K562 (cell line): ENCODE measurements around the gene C12orf75. TPM values are rescaled to one million over a fixed set of nuclear protein-coding genes. Genes with fewer than 3 reads are reported as not detected.

Experiments used
- ATAC-seq: fragments of 200-7000 bp; cut with Tn5 transposase; 3 replicates; pipeline ENCODE4 v1.9.1; 2020; ENCODE audit warnings: moderate library complexity
- BruUV-seq: library from RNA; stranded (reverse); fragments of 400-500 nt; replicated peaks from 2 replicates; lab custom pipeline; 2021; lab: Mats Ljungman, UMichigan
- CTCF ChIA-PET: fragments of 300-600 bp; formaldehyde crosslinking; extraction: SDS; loops from one replicate; lab custom pipeline; 2021; ENCODE audit warnings: low intra/inter-chr PET ratio; lab: Yijun Ruan, JAX
- POLR2A ChIA-PET: fragments of 300-600, 350-650 bp; sonication (Branson Sonifier 250); formaldehyde crosslinking; extraction: SDS; loops from one replicate; lab custom pipeline; 2021; ENCODE audit warnings: antibody characterized with exemption, inconsistent platforms; lab: Yijun Ruan, JAX
- DNase-seq, 4 experiments: peaks; one replicate each; pipeline versions ENCODE4 v3.0.0 to v3.0.0-alpha.2; 2011 to 2018; ENCODE audit warnings: low spot score in 3 of 4, mixed read lengths in 3 of 4; ENCODE audit errors: extremely low read depth in 1 of 4
- FAIRE-seq: peaks from 2 replicates; lab custom pipeline; 2011; peaks lifted over from hg19 to GRCh38; lab: Jason Lieb, UNC
- H2AFZ ChIP-seq: 2 replicates; pipeline ENCODE4 v1.6.0; 2011; ENCODE audit warnings: low read depth, low read length, control low read depth, inconsistent platforms
- H3K27ac ChIP-seq: fragments of 200-600 bp; 3 replicates; pipeline ENCODE4 v1.8.0; 2011; ENCODE audit warnings: low read depth, mild to moderate bottlenecking, control low read depth, inconsistent platforms, low read length, moderate library complexity, mixed read lengths; ENCODE audit errors: extremely low read depth
- H3K27me3 ChIP-seq, 2 experiments: fragments of 300-600 bp in 1 of 2; 2 replicates in 1 of 2; 3 replicates in 1 of 2; pipeline versions ENCODE4 v1.6.0 to v1.8.0; 2011; ENCODE audit warnings: inconsistent platforms in 2 of 2, low read length in 2 of 2, mild to moderate bottlenecking in 1 of 2, mixed read lengths in 1 of 2, moderate library complexity in 1 of 2; ENCODE audit not compliant: control insufficient read depth in 2 of 2, insufficient read depth in 2 of 2
- H3K36me3 ChIP-seq: fragments of 300-600 bp; 3 replicates; pipeline ENCODE4 v1.8.0; 2011; ENCODE audit warnings: mild to moderate bottlenecking, low read length, inconsistent platforms; ENCODE audit not compliant: control insufficient read depth, insufficient read depth
- H3K4me1 ChIP-seq, 2 experiments: fragments of 200-600 bp in 1 of 2; replicated peaks in 1 of 2; 2 replicates in 1 of 2; 3 replicates in 1 of 2; pipeline versions ENCODE4 v1.5.1 to v1.8.0; 2011; ENCODE audit warnings: inconsistent platforms in 2 of 2, low read length in 2 of 2, mild to moderate bottlenecking in 1 of 2, mixed read lengths in 1 of 2, moderate library complexity in 1 of 2; ENCODE audit not compliant: control insufficient read depth in 2 of 2, insufficient read depth in 2 of 2
- H3K4me2 ChIP-seq: 2 replicates; pipeline ENCODE4 v1.6.1; 2011; ENCODE audit warnings: low read length, control low read depth, inconsistent platforms, mixed read lengths; ENCODE audit not compliant: insufficient read depth
- H3K4me3 ChIP-seq: fragments of 200-600 bp; sonication (generic), shearing (Covaris generic); 2 replicates; pipeline ENCODE4 v1.5.1; 2016; ENCODE audit warnings: control low read depth, inconsistent platforms
- H3K79me2 ChIP-seq: fragments of 200-600 bp; 3 replicates; pipeline ENCODE4 v1.8.0; 2011; ENCODE audit warnings: low read length, inconsistent platforms; ENCODE audit not compliant: control insufficient read depth, insufficient read depth
- H3K9ac ChIP-seq, 2 experiments: 2 replicates each; pipeline versions ENCODE4 v1.6.0 to v1.6.1; 2011; ENCODE audit warnings: low read depth in 2 of 2, low read length in 2 of 2, control low read depth in 1 of 2, inconsistent platforms in 1 of 2, mild to moderate bottlenecking in 1 of 2, mixed read lengths in 1 of 2; ENCODE audit not compliant: insufficient read depth in 1 of 2
- H3K9me1 ChIP-seq: one replicate; pipeline ENCODE4 v1.6.0; 2011; ENCODE audit warnings: inconsistent platforms, mild to moderate bottlenecking, low read length, moderate library complexity; ENCODE audit not compliant: control insufficient read depth, insufficient read depth
- H3K9me3 ChIP-seq: replicated peaks from 2 replicates; pipeline ENCODE4 v1.5.1; 2011; ENCODE audit warnings: low read depth, low read length, inconsistent platforms; ENCODE audit not compliant: control insufficient read depth, insufficient read depth
- H4K20me1 ChIP-seq: replicated peaks from 2 replicates; pipeline ENCODE4 v1.6.1; 2011; ENCODE audit warnings: low read length, inconsistent platforms, mixed read lengths; ENCODE audit not compliant: control insufficient read depth, insufficient read depth
- HMG20B ChIP-seq: fragments of 250-450 bp; sonication (Bioruptor Pico); IDR thresholded peaks from 2 replicates; pipeline ENCODE4 v1.5.0; 2021; ENCODE audit warnings: mild to moderate bottlenecking
- KAT7 ChIP-seq: sonication (generic); formaldehyde crosslinking; IDR thresholded peaks from 2 replicates; pipeline ENCODE4 v1.8.0; 2022; ENCODE audit warnings: missing genetic modification reagents, mild to moderate bottlenecking, borderline replicate concordance
- NFE2 ChIP-seq: IDR thresholded peaks from 2 replicates; pipeline ENCODE4 v1.6.1; 2014; ENCODE audit warnings: antibody characterized with exemption, low read depth
- NFE2L1 ChIP-seq: fragments of 450-650 bp; IDR thresholded peaks from 2 replicates; pipeline ENCODE4 v1.6.1; 2016; ENCODE audit warnings: missing genetic modification characterization, low read depth, mild to moderate bottlenecking, missing compliant biosample characterization, moderate library complexity, borderline replicate concordance
- PATZ1 ChIP-seq: fragments of 250-450 bp; sonication (Bioruptor Pico); IDR thresholded peaks from 2 replicates; pipeline ENCODE4 v1.5.0; 2020; ENCODE audit warnings: mild to moderate bottlenecking, borderline replicate concordance
- PTTG1 ChIP-seq: fragments of 450-650 bp; IDR thresholded peaks from 2 replicates; pipeline ENCODE4 v1.6.1; 2016; ENCODE audit warnings: low read depth, mild to moderate bottlenecking, missing genetic modification characterization, missing compliant biosample characterization
- PURB ChIP-seq: sonication (generic); formaldehyde crosslinking; IDR thresholded peaks from 2 replicates; pipeline ENCODE4 v1.9.0; 2021; ENCODE audit warnings: low read depth, mild to moderate bottlenecking, missing genetic modification reagents
- RAD21 ChIP-seq, 2 experiments: fragments of 250-450 bp in 1 of 2; fragments of 450-650 bp in 1 of 2; sonication (Bioruptor Pico) in 1 of 2; formaldehyde crosslinking in 1 of 2; IDR thresholded peaks in 1 of 2; conservative IDR thresholded peaks in 1 of 2; 2 replicates each; pipeline versions ENCODE4 v1.4.0 to v1.8.0; 2020 to 2022; ENCODE audit warnings: mild to moderate bottlenecking in 2 of 2, moderate library complexity in 1 of 2
- RAD51 ChIP-seq: fragments of 450-650 bp; IDR thresholded peaks from 2 replicates; pipeline ENCODE4 v1.7.1; 2016; ENCODE audit warnings: low read depth, mild to moderate bottlenecking, borderline replicate concordance
- SRSF7 ChIP-seq: fragments of 200-400 bp; formaldehyde crosslinking; optimal IDR thresholded peaks from 2 replicates; pipeline ENCODE3; 2017; ENCODE audit warnings: mild to moderate bottlenecking, low read depth, low read length
- USF2 ChIP-seq: sonication (generic); formaldehyde crosslinking; IDR thresholded peaks from 2 replicates; pipeline ENCODE4 v1.5.0; 2020; ENCODE audit warnings: missing genetic modification reagents
- WGBS: fragments of 100-300 bp; shearing (Covaris generic); methylation state at CpG from one replicate; pipeline ENCODE4 v1.1.6; 2016; ENCODE audit warnings: low coverage, mixed read lengths; ENCODE audit not compliant: insufficient coverage; ENCODE audit errors: missing lambda C conversion rate; 5-methylcytosine and 5-hydroxymethylcytosine counted together
- in situ Hi-C: fragments of 300-500 bp; cut with MboI; formaldehyde crosslinking; loops from 4 replicates; pipeline ENCODE4 v1.15.0; 2018; ENCODE audit warnings: inconsistent platforms, mixed read lengths
- intact Hi-C: fragments of 100-400 bp; cut with micrococcal nuclease; formaldehyde crosslinking; loops from 2 replicates; pipeline ENCODE4 v1.14.2; 2022
- polyA plus RNA-seq, 8 experiments: library from polyadenylated mRNA; depleted of rRNA in 4 of 8; stranded (reverse) in 5 of 8; unstranded in 3 of 8; fragments of >200 nt; fragmentation: Nextera tagmentation in 2 of 8; fragmentation: Illumina TruSeq in 1 of 8; extraction: Ambion mirVana in 2 of 8; extraction: Trizol in 1 of 8; gene quantifications; 2 replicates each; pipeline versions ENCODE4 v1.2.1 to v1.2.3, GENCODE V29; 2011 to 2014; ENCODE audit warnings: inconsistent platforms in 1 of 8, missing spikeins in 1 of 8
- total RNA-seq, 7 experiments: library from RNA; depleted of rRNA in 6 of 7; stranded (reverse); fragments of >200 nt in 6 of 7; fragmentation: Illumina TruSeq in 2 of 7; extraction: Trizol in 2 of 7; gene quantifications; 2 replicates each; pipeline versions ENCODE4 v1.2.1 to v1.2.3, GENCODE V29; 2011 to 2021; ENCODE audit warnings: low replicate concordance in 1 of 7

C12orf75 gene
- total and polyA plus RNA-seq, 9 of the 15 experiments (the other 6 are each of a cell fraction or from before 2014, with no cell fraction given): 0.06 to 0.82 (median 0.26) TPM; not detected in 3

GRCh38 chr12:105352052-105352451 is 21.6 kb downstream of the C12orf75 start:
- no peak for DNase-seq
- no peak for TF ChIP-seq PTTG1
- TF ChIP-seq NFE2L1 (tag): no peak
- TF ChIP-seq PATZ1 (CRISPR knock-in tag): no peak
- TF ChIP-seq USF2: no peak
- TF ChIP-seq HMG20B (CRISPR knock-in tag): no peak
- TF ChIP-seq RAD21 (CRISPR knock-in tag; conservative IDR thresholded peaks at IDR 0.05 in 1 of 2, IDR thresholded peaks at IDR 0.05 in 1 of 2): no peak
- no peak for TF ChIP-seq NFE2
- TF ChIP-seq KAT7 (CRISPR knock-in tag): no peak
- no peak for TF ChIP-seq RAD51
- no peak for TF ChIP-seq SRSF7
- no peak for TF ChIP-seq PURB (CRISPR knock-in tag)
- WGBS: 0% methylated on average over 4 of the region's 4 CpGs
- intact Hi-C loops (no loop called here), in situ Hi-C loops (no loop called here)
- no peak for FAIRE-seq
- no peak for ATAC-seq
- BruUV-seq: no TSS peak
- no peaks in the 10 kb centered on the region for H3K9me1 ChIP-seq
- ChIA-PET POLR2A (no interaction called here), CTCF (no interaction called here)
- H3K4me1 ChIP-seq: no peaks in the 10 kb centered on the region; a peak in 1 of 5 replicates
- H3K4me2 ChIP-seq: no peak overlapping the region
- 0 out of 5 replicates have a peak, but pooled peaks cover 0 to 5% of the 10 kb centered on the region in 2 experiments for H3K27me3 ChIP-seq
- no peaks in the 10 kb centered on the region for H3K79me2 ChIP-seq
- H3K9me3 ChIP-seq: no peaks in the 10 kb centered on the region
- no peak overlapping the region for H3K9ac ChIP-seq
- no peak overlapping the region for H3K4me3 ChIP-seq
- H2AFZ ChIP-seq: no peak overlapping the region
- no peaks in the 10 kb centered on the region for H3K36me3 ChIP-seq
- H4K20me1 ChIP-seq: no peaks in the 10 kb centered on the region
- no peak overlapping the region for H3K27ac ChIP-seq
